DMS79 treated with DMSO at 0.1 percent for 48 hours (cell line): ENCODE results near the gene HNRNPL.
"Not testable (repeated sequence)": the region's sequence is repeated elsewhere in the genome, so short reads cannot be mapped to it uniquely, and the experiment has no call there.

Source experiments
- DNase-seq: peaks from one replicate; lab custom pipeline; 2025; lab: John Stamatoyannopoulos, UW

The HNRNPL gene

GRCh38 chr19:38849860-38850435 lies at the start of gene HNRNPL:
Gene HNRNPL (minus strand): TSS chr19:38849986. CDS start chr19:38849966, 20 bp downstream.
- DNase-seq, result peak; percentile 100

GRCh38 chr19:38898788-38899446 lies 49.1 kb upstream of the HNRNPL start:
- peak; percentile 26 for DNase-seq

GRCh38 chr19:38894968-38895367 lies 45.2 kb upstream of the HNRNPL start:
- DNase-seq, result no peak

GRCh38 chr19:38893341-38893771 lies 43.6 kb upstream of the HNRNPL start:
- DNase-seq, result no peak

- peak; percentile 93 for DNase-seq
These were observed 43.1 kb upstream of the HNRNPL start for GRCh38 chr19:38892841-38893240.

- no peak for DNase-seq
These were observed 42.0 kb upstream of the HNRNPL start for GRCh38 chr19:38891771-38892170.

- DNase-seq, result no peak
These were observed 40.9 kb upstream of the HNRNPL start for GRCh38 chr19:38890686-38891085.

GRCh38 chr19:38889803-38890202 lies 40.0 kb upstream of the HNRNPL start:
- DNase-seq, result no peak

GRCh38 chr19:38888876-38889275 lies 39.1 kb upstream of the HNRNPL start:
- no peak for DNase-seq

GRCh38 chr19:38884691-38885090 lies 34.9 kb upstream of the HNRNPL start:
- not testable (repeated sequence) for DNase-seq

- no peak for DNase-seq
These were observed 33.5 kb upstream of the HNRNPL start for GRCh38 chr19:38883286-38883685.

GRCh38 chr19:38880882-38881609 lies 31.3 kb upstream of the HNRNPL start:
- no peak for DNase-seq

- no peak for DNase-seq
These were observed 30.5 kb upstream of the HNRNPL start for GRCh38 chr19:38880076-38880881.

GRCh38 chr19:38879400-38879751 lies 29.6 kb upstream of the HNRNPL start:
- no peak for DNase-seq

- DNase-seq, result no peak
These were observed 29.0 kb upstream of the HNRNPL start for GRCh38 chr19:38878575-38879399.

GRCh38 chr19:38877781-38878574 lies 28.2 kb upstream of the HNRNPL start, which contains the start of gene RINL:
Gene RINL (minus strand): TSS chr19:38878275. CDS start chr19:38876742, 1,533 bp downstream.
- DNase-seq, result peak; percentile 47

GRCh38 chr19:38875656-38876395 lies 26.0 kb upstream of the HNRNPL start:
- DNase-seq, result no peak

- not testable (repeated sequence) for DNase-seq
These were observed 23.6 kb upstream of the HNRNPL start for GRCh38 chr19:38873400-38873799.

- no peak for DNase-seq
These were observed 20.8 kb upstream of the HNRNPL start for GRCh38 chr19:38870612-38871011.
